ENCODE results near the gene JUP.

Gene JUP

DNA sequence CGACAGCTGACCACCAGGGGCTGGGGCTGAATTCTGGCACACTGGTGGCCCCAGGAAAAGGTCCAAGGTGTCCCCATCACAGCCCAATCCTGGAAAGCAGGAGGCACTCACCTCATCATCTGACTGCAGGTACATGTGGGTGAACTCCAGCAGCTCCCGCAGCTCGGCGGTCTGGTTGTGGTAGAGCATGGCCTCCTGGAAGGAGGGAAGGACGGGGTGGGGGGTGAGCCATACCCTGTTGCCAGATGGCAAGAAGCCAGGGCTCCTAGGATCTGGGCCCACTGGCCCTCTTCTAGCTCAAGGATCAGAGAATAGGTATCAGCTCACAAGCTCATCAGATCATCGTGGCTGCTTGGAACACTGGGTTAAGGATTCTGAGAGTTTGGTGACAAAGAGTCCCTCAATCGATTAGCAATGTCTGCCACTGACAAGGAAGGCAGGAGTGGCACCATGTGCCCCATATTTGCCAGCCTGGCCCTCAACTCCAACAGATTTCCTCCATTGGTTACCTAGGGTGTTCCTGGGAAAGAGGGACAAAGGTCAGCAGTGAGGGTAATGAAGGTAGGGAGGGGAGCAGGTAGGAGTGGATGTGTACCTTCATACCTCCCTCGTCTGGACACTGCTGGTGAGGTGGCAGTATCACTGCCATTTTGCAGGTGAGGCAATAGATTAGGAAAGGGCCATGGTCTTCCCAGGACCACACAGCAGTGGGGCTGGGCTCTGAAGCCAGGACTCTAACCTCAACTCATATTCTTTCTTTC, 20.4 kb upstream of the JUP start:
- DNase-seq = no peak

DNA sequence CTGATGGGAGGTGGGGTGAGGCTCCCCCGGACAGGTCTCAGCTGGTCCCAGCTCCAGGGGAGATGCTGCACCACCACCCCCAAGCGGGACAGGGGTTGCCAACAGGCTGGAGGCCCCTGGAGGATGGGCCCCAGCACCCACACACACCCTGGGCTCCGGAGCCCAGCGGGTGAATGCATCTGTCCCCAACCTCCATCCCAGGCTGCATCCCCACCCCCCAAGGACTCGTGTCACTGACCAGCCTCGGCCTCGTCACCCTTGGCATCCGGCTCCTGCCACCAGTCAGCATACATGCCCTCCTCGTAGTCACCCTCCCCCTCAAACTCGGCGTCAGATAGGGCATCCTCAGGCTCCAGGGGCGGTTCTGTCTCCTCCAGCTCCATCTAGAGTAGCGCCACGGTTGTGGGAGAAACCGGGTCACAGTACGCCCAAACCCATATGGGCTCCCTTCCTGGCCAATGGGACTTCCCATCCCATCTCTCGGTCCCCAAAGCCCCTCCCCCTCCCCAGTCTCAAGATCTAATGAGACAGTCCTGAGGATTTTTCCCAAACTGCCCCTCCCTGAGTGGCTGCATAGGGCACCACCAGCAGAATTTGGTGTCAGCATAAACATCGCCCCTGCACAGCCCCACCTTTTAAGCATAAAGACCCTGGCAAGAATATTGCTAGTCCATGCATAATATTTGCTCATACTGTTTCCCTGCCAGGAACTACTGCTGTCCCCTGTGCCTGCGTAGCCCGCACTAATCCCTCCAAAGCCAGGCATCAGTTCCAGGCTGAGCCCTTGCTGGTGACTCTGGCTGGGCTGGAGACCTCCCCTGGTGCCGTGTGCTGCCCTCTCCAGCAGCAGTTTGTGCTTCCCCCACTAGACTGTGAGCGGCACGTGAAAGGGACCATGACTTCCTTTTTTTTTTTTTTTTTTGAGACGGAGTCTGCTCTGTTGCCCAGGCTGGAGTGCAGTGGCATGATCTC, 16.8 kb upstream of the JUP start:
- peak; percentile 28 to 59 for DNase-seq

DNA sequence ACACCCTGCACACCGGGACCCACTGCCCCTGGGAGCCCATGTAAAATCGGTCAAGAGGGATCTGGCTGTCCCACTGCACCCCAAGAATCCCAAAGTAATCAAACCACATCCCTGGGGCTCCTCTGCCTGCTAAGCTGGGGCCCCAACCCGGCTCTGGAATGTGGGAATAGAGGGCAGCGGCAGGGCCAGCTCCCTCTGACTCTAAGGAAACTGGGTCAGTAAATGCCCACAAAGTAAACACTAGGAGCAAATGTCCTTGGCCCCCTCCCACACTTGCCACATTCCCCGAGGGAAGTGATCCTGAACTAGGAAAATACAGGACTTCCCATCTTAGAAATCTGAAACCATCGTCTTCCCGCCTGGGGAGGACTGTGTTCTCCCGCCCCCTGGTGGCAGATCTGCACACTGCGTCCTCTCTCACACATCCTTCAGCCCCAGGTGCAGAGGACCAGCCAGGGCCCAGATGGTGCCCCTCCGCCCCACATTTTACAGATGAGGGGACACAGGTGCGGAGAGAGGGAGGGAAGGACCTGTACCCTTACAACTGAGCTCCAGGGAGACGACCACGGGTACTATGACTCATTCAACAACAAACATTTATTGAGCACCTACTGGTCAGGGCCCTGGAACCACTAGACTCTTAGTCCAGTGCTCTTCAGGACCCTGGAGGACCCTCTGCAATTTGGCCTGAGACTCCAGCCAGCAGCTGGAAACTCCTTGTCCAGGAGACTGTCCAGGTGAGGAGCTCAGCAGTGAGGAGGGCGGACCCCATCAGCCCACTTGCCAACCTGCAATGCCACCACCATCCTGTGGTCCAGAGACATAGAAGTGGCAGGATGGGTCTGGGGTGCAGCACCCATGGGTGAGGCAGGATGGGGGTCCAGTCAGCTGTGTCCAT, 15.1 kb upstream of the JUP start:
- DNase-seq = peak; percentile 38 to 50

DNA sequence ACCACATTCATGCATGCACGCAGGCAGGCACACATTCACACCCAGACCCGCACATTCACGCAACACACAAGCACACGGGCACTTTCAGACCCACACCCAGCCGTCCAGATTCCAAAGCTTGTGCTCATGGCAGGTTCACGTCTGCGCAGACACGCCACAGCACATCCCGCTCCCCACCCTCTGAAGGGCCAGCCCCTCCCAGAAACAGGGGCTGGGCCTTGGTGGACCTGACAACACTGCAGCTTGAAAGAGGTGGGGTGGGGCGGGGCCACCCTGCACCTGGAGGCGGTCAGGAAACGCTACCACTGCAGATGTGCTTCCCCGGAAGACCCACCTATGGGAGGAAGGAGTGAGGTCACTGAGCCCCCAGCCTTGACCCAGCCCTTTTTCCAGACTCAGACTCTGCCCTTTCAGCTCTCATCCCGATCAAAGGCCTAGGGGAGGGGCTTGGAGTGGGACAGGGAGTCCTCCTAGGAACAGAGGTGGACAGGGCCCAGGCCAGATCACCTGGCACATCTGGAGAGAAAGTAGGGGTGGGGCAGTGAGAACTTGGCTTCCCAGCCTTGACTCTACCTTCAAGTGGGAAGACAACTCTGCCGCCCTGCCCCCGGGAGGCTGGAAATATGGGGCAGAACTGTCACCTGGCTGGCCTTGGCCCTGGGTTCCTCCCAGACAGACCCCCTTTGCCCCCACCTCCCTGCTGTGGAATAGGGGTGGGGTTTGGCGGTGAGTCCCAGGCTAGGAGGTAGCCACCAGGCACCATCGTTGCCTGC, 14.3 kb upstream of the JUP start:
- DNase-seq = no peak

DNA sequence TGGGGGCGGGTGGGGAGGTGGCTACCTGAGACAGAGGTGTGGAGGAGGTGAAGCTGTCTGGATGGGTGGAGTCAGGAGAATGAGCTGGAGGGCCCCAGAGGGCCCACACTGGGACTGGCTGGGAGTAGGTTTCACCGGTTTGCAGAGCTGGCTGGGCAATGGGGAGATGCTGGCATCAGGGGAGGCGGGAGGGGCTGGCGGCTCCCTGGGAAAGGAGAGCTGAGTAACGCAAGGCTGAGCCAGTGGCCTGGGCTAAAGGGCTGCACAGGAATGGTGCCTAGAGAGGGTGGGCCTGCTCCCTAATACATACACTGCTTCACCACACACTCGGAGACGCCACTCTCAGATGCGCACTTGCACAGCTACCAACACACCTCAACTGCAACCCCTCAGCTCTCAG, 12.9 kb upstream of the JUP start:
- no peak for DNase-seq

DNA sequence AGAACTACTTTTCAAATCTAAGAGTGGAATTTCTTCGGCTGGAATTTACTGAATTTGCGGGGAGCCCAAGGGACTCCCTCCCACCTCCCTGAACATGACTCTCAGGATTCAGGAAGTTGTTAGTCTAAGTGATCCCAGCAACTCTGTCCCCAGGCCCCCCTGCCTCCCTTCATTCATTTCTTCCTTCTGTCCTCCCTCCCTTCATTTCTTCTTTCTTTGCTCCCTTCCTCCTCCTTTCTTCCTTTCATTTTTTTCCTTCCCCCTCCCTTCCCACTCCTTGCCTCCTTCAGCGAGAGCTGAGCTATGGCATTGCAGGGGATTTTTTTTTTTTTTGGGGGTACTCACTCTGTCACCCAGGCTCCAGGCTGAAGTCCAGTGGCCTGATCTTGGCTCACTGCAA, 10.9 kb upstream of the JUP start:
- no peak for DNase-seq

DNA sequence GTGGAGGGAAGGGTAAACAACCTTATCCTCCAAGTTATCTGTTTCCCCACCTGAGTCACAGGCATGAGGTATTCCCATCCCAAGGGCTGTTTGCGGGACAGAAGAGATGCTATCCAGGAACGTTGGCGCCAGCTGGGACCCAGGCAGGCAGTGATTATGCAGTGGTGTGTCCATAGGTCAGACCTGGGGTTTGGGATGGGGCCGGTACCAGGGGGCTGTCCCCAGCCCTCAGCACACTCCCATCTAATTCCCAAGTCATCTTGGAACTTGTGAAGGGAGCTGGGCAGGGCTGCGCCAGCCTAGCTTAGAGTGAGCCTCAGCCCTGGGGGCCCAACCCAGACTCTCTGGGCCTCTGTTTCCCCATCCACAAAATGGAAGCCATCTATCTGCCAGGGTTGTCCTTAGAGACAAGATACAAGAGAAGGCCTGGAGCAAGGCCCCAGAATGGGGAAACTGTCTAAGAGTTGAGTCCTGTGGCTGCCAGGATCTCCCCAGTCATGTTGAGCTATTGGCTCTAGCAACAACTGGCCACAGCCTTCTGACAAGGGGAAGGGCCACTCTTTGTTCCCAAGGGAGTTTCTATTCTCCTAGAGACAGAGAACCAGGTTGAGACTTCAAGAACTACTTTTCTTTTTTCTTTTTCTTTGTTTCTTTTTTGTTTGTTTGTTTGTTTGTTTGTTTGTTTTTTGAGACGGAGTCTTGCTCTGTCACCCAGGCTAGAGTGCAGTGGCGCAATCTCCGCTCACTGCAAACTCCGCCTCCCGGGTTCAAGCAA, 9.8 kb upstream of the JUP start:
- no peak for DNase-seq

DNA sequence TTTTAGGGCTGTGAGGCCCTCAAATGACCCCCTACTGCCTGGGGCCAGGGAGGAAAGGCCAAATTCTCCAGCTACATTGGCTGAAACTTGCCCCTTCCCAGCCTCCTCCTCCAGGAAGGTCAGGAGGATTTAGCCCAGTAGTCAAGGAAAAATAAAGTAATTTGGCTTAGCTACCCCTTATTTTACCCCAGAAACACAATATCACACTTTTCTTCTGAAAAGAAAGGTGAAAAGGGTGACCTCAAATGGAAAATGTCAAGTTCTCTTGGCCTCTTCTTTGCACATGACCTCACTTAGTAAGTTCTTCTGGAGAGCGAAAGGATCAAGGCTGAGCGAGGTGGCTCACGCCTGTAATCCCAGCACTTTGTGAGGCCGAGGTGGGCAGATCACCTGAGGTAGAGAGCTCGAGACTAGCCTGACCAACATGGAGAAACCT, 8.0 kb upstream of the JUP start:
- no peak for DNase-seq

DNA sequence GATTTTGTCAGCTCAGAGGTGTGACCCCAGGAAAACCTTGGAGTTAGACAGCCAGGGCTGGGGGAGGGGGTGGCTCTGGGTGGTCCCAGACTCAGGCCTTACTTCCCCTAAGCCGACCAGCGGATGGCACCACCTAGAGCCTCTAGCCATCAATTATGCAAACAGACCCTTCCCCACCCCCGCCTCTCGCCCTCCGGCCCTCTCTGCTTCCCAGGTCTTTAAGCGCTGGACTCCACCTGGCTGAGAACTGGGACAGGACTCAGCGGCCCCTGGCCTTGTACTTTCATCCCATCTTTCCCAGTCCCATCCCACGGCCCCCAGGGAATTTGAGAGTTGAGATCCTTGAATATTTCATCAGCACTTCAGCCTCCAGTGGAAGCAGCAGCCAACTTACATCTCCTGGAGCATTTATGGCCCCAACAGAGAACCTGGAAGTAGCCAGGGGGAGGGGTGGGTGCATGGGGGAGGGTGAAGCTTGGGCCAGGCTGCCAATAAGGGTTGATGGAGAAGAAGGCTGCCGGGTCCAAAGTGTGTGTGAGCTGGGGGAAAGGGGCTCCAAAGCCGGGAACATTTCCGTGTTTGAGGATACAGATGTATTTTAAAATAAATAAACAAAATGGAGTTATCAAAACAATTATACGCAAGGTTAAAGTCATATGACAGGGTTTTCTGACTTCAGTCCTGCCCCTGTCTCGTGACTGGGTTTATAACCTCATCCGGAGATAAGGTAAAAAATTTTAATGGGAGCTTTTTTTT, 7.5 kb upstream of the JUP start:
- no peak for DNase-seq

DNA sequence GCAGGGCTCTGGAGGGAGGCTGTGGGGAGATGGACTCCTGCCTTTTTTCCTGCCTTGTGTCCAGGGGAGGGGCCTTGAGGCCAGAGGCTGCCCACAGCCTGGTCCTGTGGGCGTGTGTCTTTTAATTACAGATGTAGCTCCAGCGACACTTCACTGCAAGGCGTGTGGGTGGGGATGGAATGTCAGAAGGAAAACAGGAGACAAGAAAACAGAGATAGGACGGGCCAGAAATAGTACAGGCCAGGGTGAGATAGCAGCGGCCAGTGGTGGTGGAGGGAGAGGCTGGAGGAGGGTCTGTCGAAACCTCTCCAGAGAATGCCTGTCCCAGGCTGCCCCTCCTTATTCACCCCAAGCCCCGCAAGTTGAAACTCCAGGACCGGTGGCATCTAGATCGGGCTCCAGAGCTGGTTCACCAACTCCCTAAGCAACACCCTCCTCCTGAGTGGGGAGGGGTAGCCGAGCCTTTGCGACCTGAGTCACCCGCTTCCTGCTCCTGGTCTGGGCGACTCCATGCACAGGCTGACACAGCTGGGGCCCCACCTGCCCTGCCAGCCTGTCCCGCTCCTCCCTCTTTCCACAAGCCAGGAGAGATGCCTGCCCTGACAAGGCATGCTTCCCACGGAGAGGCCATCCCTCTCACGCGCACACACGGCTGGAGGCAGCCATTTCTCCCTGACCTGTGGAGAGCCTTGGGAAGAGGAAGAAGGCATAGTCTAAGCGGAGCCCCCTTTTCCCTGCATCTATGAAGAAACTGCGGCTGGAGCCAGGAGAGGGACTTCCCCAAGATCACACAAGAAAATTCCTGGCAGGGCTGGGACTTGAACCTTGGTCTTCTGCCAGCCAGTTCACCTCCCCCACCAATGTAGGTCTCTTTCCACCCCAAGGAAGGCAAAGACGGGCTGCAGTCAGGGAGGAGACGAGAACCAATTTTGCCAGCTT, 6.6 kb upstream of the JUP start:
- no peak for DNase-seq

DNA sequence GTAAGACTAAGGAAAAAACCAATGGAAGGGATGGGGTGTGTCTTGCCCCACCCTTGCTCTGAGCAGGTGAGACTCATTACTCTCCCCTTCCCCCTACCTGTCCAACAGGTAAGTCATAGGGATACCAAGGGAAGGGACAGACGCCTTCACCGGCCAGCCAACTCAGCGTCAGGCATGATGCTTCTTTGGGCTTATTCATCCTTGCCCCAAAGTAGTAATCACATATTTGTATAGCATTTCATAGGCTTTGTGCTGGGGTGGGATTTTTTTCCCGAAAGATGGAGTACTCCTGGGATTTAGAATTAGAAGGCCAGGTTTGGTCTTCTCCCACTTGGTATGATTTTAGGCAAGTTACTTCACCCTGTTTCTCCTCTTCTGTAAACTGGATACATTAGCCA, 509 bp upstream of the JUP start:
- no peak for DNase-seq

DNA sequence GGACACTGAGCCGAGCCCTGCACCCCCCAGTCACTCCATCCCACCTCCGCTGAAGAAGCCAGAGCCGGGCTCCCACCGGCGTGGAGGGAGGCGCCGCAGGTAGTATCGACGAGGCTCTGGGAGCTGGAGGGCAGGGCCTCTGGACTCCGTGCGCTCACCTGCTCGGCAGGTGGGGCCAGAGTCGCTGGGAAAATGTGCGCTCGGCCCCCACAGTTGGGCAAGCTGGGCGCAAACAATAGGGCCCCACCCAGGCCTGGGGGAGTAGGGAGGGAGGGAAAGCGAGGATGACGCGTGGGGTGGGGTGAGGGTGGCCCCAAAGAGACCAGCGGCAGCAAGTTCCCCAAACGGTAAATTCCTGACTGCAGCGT, 668 bp downstream of the JUP start:
- DNase-seq = peak in 1 of 2 experiments; percentile 54

DNA sequence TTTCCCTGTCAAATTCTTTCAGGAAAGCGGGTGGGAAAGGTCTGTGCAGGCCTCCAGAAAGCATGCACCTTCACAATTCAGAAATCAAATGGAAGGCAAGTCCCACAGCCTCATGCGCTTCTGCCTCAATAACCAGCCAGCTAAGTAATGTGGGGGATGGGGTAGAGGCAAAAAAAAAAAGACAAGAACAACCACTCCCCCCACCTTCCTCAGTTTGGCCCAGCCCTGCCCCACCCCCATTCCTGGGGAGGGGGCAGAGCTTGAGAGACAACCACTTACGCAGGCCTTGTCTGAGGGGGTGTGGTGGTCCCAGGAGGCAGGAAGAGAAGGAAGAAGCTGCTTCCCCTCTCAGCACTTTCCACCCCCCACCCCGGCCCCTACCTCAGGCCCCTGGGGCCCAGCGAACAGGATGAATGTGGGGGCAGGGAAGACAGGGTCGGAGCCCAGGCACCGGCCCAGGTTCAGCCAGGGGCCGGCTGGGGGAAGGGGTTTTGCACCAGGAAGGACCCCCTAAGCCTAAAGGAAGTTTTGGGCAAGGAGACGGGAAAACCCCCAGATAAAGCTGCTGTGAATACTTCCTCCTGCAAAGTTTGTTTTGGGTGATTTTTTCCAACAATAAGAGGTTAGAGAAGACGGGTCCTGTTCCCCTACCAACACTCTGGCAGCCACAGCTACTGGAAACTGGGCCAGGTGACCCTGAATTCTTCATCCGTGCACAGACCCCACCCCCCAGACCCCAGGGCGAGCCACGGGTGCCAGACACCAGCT, 1.2 kb downstream of the JUP start:
- DNase-seq = no peak

DNA sequence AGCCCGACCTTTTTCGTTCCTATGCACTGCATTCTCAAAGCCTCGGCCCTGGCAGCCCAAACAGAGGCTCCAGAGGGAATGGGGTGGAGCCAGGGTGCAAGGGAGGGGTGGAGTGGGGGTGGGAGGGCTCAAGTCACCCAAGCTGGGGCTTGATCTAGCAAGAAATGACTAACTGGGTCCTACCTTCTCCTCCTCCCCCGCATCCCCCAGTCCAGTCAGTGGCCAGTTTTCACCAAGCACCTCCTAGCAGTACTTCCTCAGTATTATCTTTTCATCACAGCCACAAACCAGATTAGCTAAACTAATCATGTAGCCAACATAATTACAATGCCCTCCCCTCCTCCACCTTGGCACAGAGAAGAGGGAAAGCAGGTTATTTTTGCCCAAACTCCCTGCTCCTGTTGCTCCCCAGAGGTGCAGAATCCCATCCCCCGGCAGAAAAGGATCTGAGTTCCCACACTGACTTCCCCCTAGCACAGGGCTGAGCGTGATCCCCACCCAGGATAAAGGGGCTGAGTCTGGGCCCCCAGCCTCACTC, 2.2 kb downstream of the JUP start:
- peak; percentile 44 to 51 for DNase-seq

DNA sequence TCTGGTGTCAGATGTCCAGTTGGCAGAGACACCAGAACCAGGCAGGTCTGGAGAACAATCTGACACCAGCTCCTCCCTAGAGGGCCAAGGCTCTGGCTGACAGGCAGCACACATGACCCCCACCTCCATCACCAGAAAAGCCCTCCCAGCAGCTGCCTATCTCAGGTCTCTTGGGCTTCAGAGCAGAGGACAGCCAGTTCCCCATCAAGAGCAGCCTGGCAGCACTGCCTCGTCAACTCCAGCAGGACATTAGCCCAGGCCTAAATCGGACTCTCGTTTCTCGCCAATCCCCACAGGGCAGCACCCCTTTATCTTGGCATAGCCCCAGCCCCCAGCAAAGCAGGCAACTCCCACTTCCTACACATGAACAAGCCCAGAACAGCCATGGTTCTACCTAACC, 4.4 kb downstream of the JUP start:
- DNase-seq = no peak

DNA sequence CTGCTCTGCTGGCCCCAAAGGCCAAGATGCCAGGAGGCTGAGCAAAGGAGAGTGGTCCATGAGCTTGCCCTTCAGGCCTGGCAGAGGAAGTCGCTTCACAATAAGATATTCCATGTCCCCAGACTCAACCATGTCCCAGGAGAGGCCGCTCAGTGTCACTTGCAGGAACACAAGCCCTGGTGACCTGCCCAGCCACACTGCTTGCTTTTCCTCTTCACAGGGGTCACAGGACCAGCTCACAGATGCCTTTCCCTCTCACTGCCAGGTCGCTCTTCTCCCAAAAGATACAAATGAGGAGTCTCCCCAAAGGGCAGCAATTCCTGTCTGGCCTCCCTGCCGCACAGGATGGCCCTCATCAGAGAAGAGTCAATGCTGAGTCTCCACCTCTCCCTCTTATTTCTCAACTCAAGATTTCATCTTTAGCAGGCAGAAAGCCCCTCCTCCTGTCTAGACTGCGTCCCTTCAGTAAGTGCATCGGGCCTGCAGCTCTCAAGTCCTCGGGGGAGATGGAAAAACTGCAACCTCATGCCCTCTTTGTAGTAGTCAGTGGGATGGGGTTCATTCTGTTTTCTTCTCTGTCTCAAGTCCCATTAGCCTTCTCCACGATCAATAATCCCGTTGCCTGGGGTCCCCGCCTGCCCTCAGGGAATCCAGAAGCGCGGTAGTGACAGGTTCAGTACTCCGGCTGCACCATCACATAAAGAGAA, 5.0 kb downstream of the JUP start:
- no peak for DNase-seq

DNA sequence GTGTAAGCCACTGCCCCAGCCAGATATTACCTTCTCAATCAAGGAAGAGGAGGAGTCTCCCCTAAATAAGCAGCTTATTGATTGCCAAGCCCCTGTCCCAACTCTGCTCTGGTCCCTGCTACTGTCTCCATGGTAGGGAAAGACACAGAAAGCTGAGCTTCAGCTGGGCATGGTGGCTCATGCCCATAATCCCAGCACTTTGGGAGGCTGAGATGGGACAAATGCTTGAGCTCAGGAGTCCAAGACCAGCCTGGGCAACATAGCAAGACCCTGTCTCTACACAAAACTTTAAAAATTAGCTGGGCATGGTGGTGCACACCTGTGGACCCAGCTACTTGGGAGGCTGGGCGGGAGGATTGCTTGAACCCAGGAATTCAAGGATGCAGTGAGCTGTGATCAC, 6.6 kb downstream of the JUP start:
- no peak for DNase-seq
